K562 (cell line): ENCODE measurements around the gene SLC25A51. TPM values are rescaled to one million over a fixed set of nuclear protein-coding genes. Genes with fewer than 3 reads are reported as not detected.

Source experiments
- ATAC-seq: fragments of 200-7000 bp; cut with Tn5 transposase; 3 replicates; pipeline ENCODE4 v1.9.1; 2020; ENCODE audit warnings: moderate library complexity
- BruUV-seq: library from RNA; stranded (reverse); fragments of 400-500 nt; replicated peaks from 2 replicates; lab custom pipeline; 2021; lab: Mats Ljungman, UMichigan
- CTCF ChIA-PET: fragments of 300-600 bp; formaldehyde crosslinking; extraction: SDS; loops from one replicate; lab custom pipeline; 2021; ENCODE audit warnings: low intra/inter-chr PET ratio; lab: Yijun Ruan, JAX
- POLR2A ChIA-PET: fragments of 300-600, 350-650 bp; sonication (Branson Sonifier 250); formaldehyde crosslinking; extraction: SDS; loops from one replicate; lab custom pipeline; 2021; ENCODE audit warnings: antibody characterized with exemption, inconsistent platforms; lab: Yijun Ruan, JAX
- DNase-seq, 4 experiments: peaks; one replicate each; pipeline versions ENCODE4 v3.0.0 to v3.0.0-alpha.2; 2011 to 2018; ENCODE audit warnings: low spot score in 3 of 4, mixed read lengths in 3 of 4; ENCODE audit errors: extremely low read depth in 1 of 4
- FAIRE-seq: peaks from 2 replicates; lab custom pipeline; 2011; peaks lifted over from hg19 to GRCh38; lab: Jason Lieb, UNC
- H2AFZ ChIP-seq: 2 replicates; pipeline ENCODE4 v1.6.0; 2011; ENCODE audit warnings: low read depth, low read length, control low read depth, inconsistent platforms
- H3K27ac ChIP-seq: fragments of 200-600 bp; 3 replicates; pipeline ENCODE4 v1.8.0; 2011; ENCODE audit warnings: low read depth, mild to moderate bottlenecking, control low read depth, inconsistent platforms, low read length, moderate library complexity, mixed read lengths; ENCODE audit errors: extremely low read depth
- H3K27me3 ChIP-seq, 2 experiments: fragments of 300-600 bp in 1 of 2; 2 replicates in 1 of 2; 3 replicates in 1 of 2; pipeline versions ENCODE4 v1.6.0 to v1.8.0; 2011; ENCODE audit warnings: inconsistent platforms in 2 of 2, low read length in 2 of 2, mild to moderate bottlenecking in 1 of 2, mixed read lengths in 1 of 2, moderate library complexity in 1 of 2; ENCODE audit not compliant: control insufficient read depth in 2 of 2, insufficient read depth in 2 of 2
- H3K36me3 ChIP-seq: fragments of 300-600 bp; 3 replicates; pipeline ENCODE4 v1.8.0; 2011; ENCODE audit warnings: mild to moderate bottlenecking, low read length, inconsistent platforms; ENCODE audit not compliant: control insufficient read depth, insufficient read depth
- H3K4me1 ChIP-seq, 2 experiments: fragments of 200-600 bp in 1 of 2; replicated peaks in 1 of 2; 2 replicates in 1 of 2; 3 replicates in 1 of 2; pipeline versions ENCODE4 v1.5.1 to v1.8.0; 2011; ENCODE audit warnings: inconsistent platforms in 2 of 2, low read length in 2 of 2, mild to moderate bottlenecking in 1 of 2, mixed read lengths in 1 of 2, moderate library complexity in 1 of 2; ENCODE audit not compliant: control insufficient read depth in 2 of 2, insufficient read depth in 2 of 2
- H3K4me2 ChIP-seq: 2 replicates; pipeline ENCODE4 v1.6.1; 2011; ENCODE audit warnings: low read length, control low read depth, inconsistent platforms, mixed read lengths; ENCODE audit not compliant: insufficient read depth
- H3K4me3 ChIP-seq: fragments of 200-600 bp; sonication (generic), shearing (Covaris generic); 2 replicates; pipeline ENCODE4 v1.5.1; 2016; ENCODE audit warnings: control low read depth, inconsistent platforms
- H3K79me2 ChIP-seq: fragments of 200-600 bp; 3 replicates; pipeline ENCODE4 v1.8.0; 2011; ENCODE audit warnings: low read length, inconsistent platforms; ENCODE audit not compliant: control insufficient read depth, insufficient read depth
- H3K9ac ChIP-seq, 2 experiments: 2 replicates each; pipeline versions ENCODE4 v1.6.0 to v1.6.1; 2011; ENCODE audit warnings: low read depth in 2 of 2, low read length in 2 of 2, control low read depth in 1 of 2, inconsistent platforms in 1 of 2, mild to moderate bottlenecking in 1 of 2, mixed read lengths in 1 of 2; ENCODE audit not compliant: insufficient read depth in 1 of 2
- H3K9me1 ChIP-seq: one replicate; pipeline ENCODE4 v1.6.0; 2011; ENCODE audit warnings: inconsistent platforms, mild to moderate bottlenecking, low read length, moderate library complexity; ENCODE audit not compliant: control insufficient read depth, insufficient read depth
- H3K9me3 ChIP-seq: replicated peaks from 2 replicates; pipeline ENCODE4 v1.5.1; 2011; ENCODE audit warnings: low read depth, low read length, inconsistent platforms; ENCODE audit not compliant: control insufficient read depth, insufficient read depth
- H4K20me1 ChIP-seq: replicated peaks from 2 replicates; pipeline ENCODE4 v1.6.1; 2011; ENCODE audit warnings: low read length, inconsistent platforms, mixed read lengths; ENCODE audit not compliant: control insufficient read depth, insufficient read depth
- BMI1 ChIP-seq: fragments of 150-350 bp; IDR thresholded peaks from 2 replicates; pipeline ENCODE4 v1.6.1; 2014; ENCODE audit warnings: low read length
- COPS2 ChIP-seq: fragments of 450-650 bp; conservative IDR thresholded peaks from 2 replicates; pipeline ENCODE4 v1.6.1; 2016; ENCODE audit warnings: mild to moderate bottlenecking, moderate library complexity
- DDX20 ChIP-seq: fragments of 450-650 bp; IDR thresholded peaks from 2 replicates; pipeline ENCODE4 v1.6.1; 2016; ENCODE audit warnings: missing genetic modification characterization, low read depth, mild to moderate bottlenecking, missing compliant biosample characterization, moderate library complexity
- HDAC1 ChIP-seq, 2 experiments: fragments of 450-650 bp; IDR thresholded peaks; 2 replicates each; pipeline ENCODE4 v1.6.1; 2016 to 2017; ENCODE audit warnings: inconsistent platforms in 1 of 2, mild to moderate bottlenecking in 1 of 2, moderate library complexity in 1 of 2
- KLF13 ChIP-seq: fragments of 450-650 bp; IDR thresholded peaks from 2 replicates; pipeline ENCODE4 v1.6.1; 2016; ENCODE audit warnings: missing genetic modification characterization, low read depth, mild to moderate bottlenecking, missing compliant biosample characterization, moderate library complexity, borderline replicate concordance
- MBD2 ChIP-seq: sonication (generic); IDR thresholded peaks from 2 replicates; pipeline ENCODE4 v1.6.1; 2016; ENCODE audit warnings: low read depth, borderline replicate concordance
- NRF1 ChIP-seq, 2 experiments: fragments of 450-650 bp; IDR thresholded peaks in 1 of 2; conservative IDR thresholded peaks in 1 of 2; 2 replicates each; pipeline ENCODE4 v1.6.1; 2014; ENCODE audit warnings: mild to moderate bottlenecking in 2 of 2
- NUFIP1 ChIP-seq: fragments of 450-650 bp; IDR thresholded peaks from 2 replicates; pipeline ENCODE4 v1.6.1; 2018; ENCODE audit not compliant: partially characterized antibody
- PCBP2 ChIP-seq: fragments of 200-400 bp; formaldehyde crosslinking; IDR thresholded peaks from 2 replicates; pipeline ENCODE4 v1.6.1; 2018; ENCODE audit warnings: low read length, low read depth, mild to moderate bottlenecking, moderate library complexity; ENCODE audit not compliant: poor library complexity, severe bottlenecking
- ZFX ChIP-seq: sonication (generic); formaldehyde crosslinking; IDR thresholded peaks from 2 replicates; pipeline ENCODE4 v1.8.0; 2022; ENCODE audit warnings: mild to moderate bottlenecking, missing genetic modification reagents, moderate library complexity
- ZHX1 ChIP-seq: fragments of 150-350 bp; conservative IDR thresholded peaks from 2 replicates; pipeline ENCODE4 v1.6.1; 2014; ENCODE audit warnings: low read length
- ZNF232 ChIP-seq: sonication (generic); formaldehyde crosslinking; IDR thresholded peaks from 2 replicates; pipeline ENCODE4 v1.8.0; 2022; ENCODE audit warnings: mild to moderate bottlenecking, missing genetic modification reagents
- ZNF324 ChIP-seq: fragments of 250-450 bp; sonication (Bioruptor Pico); IDR thresholded peaks from 2 replicates; pipeline ENCODE4 v1.4.0; 2020; ENCODE audit warnings: mild to moderate bottlenecking
- ZNF639 ChIP-seq, 2 experiments: fragments of 200-800 bp in 1 of 2; sonication (Bioruptor generic) in 1 of 2; sonication (generic) in 1 of 2; formaldehyde crosslinking in 1 of 2; IDR thresholded peaks in 1 of 2; conservative IDR thresholded peaks in 1 of 2; 2 replicates each; pipeline versions ENCODE4 v1.5.0 to v1.6.1; 2016 to 2020; ENCODE audit warnings: missing compliant biosample characterization in 1 of 2, missing genetic modification characterization in 1 of 2, missing genetic modification reagents in 1 of 2
- WGBS: fragments of 100-300 bp; shearing (Covaris generic); methylation state at CpG from one replicate; pipeline ENCODE4 v1.1.6; 2016; ENCODE audit warnings: low coverage, mixed read lengths; ENCODE audit not compliant: insufficient coverage; ENCODE audit errors: missing lambda C conversion rate; 5-methylcytosine and 5-hydroxymethylcytosine counted together
- in situ Hi-C: fragments of 300-500 bp; cut with MboI; formaldehyde crosslinking; loops from 4 replicates; pipeline ENCODE4 v1.15.0; 2018; ENCODE audit warnings: inconsistent platforms, mixed read lengths
- intact Hi-C: fragments of 100-400 bp; cut with micrococcal nuclease; formaldehyde crosslinking; loops from 2 replicates; pipeline ENCODE4 v1.14.2; 2022
- polyA plus RNA-seq, 8 experiments: library from polyadenylated mRNA; depleted of rRNA in 4 of 8; stranded (reverse) in 5 of 8; unstranded in 3 of 8; fragments of >200 nt; fragmentation: Nextera tagmentation in 2 of 8; fragmentation: Illumina TruSeq in 1 of 8; extraction: Ambion mirVana in 2 of 8; extraction: Trizol in 1 of 8; gene quantifications; 2 replicates each; pipeline versions ENCODE4 v1.2.1 to v1.2.3, GENCODE V29; 2011 to 2014; ENCODE audit warnings: inconsistent platforms in 1 of 8, missing spikeins in 1 of 8
- total RNA-seq, 7 experiments: library from RNA; depleted of rRNA in 6 of 7; stranded (reverse); fragments of >200 nt in 6 of 7; fragmentation: Illumina TruSeq in 2 of 7; extraction: Trizol in 2 of 7; gene quantifications; 2 replicates each; pipeline versions ENCODE4 v1.2.1 to v1.2.3, GENCODE V29; 2011 to 2021; ENCODE audit warnings: low replicate concordance in 1 of 7
- TF ChIP-seq, protein P1 (sequence below): sonication (generic); formaldehyde crosslinking; IDR thresholded peaks from 2 replicates; pipeline ENCODE4 v1.8.0; 2023; ENCODE audit warnings: mild to moderate bottlenecking, missing genetic modification reagents

SLC25A51 gene
- total and polyA plus RNA-seq, 9 of the 15 experiments (the other 6 are each of a cell fraction or from before 2014, with no cell fraction given): 9.1 to 40.7 (median 24.5) TPM

DNA sequence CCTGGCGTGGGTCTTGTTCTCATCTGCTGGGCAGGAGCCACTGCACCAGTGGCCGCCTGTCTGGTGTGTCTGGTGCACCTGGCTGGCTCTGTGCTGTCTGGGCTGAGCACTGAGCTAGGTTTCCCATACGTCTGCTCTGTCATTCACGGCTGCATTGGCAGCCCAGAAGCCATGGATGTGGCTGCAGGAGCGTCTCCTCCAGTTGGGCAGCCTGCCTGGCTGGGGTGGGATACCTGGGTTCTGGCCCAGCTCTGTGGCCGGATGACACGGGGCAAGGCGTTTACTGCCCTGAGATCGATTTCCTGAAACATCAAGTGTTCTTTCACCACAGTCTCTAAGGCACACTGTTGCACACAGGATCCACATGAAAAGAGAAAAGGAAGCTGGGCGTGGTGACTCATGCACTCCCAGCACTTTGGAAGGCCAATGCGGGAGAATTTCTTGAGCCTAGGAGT is 25.5 kb upstream of the SLC25A51 start:
- POLR2A ChIA-PET: no interaction called here
- peaks cover 0 to 11% of the 10 kb centered on the region in 2 experiments; a peak in 3 of 5 replicates for H3K4me1 ChIP-seq
- H3K4me3 ChIP-seq: no peak overlapping the region
- H3K27me3 ChIP-seq: no peaks in the 10 kb centered on the region
- 82% methylated on average over 11 of the region's 11 CpGs for WGBS
- DNase-seq (no peak), FAIRE-seq (no peak), ATAC-seq (no peak)
- no peak overlapping the region for H2AFZ ChIP-seq
- TF ChIP-seq NUFIP1 (no peak), ZNF639 (CRISPR knock-in tag; conservative IDR thresholded peaks at IDR 0.05 in 1 of 2, IDR thresholded peaks at IDR 0.05 in 1 of 2) (no peak), ZFX (CRISPR knock-in tag) (no peak), NRF1 (conservative IDR thresholded peaks at IDR 0.05 in 1 of 2, IDR thresholded peaks at IDR 0.05 in 1 of 2) (no peak), ZNF232 (CRISPR knock-in tag) (no peak), PCBP2 (no peak), DDX20 (tag) (no peak), ZHX1 (no peak), ZNF324 (CRISPR knock-in tag) (no peak), MBD2 (no peak), HDAC1 (IDR thresholded peaks at IDR 0.05) (no peak), COPS2 (no peak), BMI1 (no peak), KLF13 (tag) (no peak)
- TF ChIP-seq, protein P1, sequence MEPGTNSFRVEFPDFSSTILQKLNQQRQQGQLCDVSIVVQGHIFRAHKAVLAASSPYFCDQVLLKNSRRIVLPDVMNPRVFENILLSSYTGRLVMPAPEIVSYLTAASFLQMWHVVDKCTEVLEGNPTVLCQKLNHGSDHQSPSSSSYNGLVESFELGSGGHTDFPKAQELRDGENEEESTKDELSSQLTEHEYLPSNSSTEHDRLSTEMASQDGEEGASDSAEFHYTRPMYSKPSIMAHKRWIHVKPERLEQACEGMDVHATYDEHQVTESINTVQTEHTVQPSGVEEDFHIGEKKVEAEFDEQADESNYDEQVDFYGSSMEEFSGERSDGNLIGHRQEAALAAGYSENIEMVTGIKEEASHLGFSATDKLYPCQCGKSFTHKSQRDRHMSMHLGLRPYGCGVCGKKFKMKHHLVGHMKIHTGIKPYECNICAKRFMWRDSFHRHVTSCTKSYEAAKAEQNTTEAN (CRISPR knock-in tag): no peak
- BruUV-seq: no TSS peak
- no peaks in the 10 kb centered on the region; the same call in 1 of the 2 replicates for H4K20me1 ChIP-seq
- H3K9me1 ChIP-seq: peaks cover 5% of the 10 kb centered on the region
- H3K9ac ChIP-seq: peak overlapping the region in 1 of 2 experiments; percentile 70; a peak in 1 of 4 replicates
- H3K79me2 ChIP-seq: no peaks in the 10 kb centered on the region
- no peak overlapping the region for H3K27ac ChIP-seq
- H3K36me3 ChIP-seq: peaks cover 5% of the 10 kb centered on the region; the same call in 1 of the 3 replicates
- intact Hi-C loops: loop anchor here (5.0 kb wide), 1 partner anchor 478 kb away; no protein-coding TSS in a partner anchor
- in situ Hi-C loops: no loop called here
- CTCF ChIA-PET: no interaction called here
- H3K4me2 ChIP-seq: no peak overlapping the region
- no peaks in the 10 kb centered on the region for H3K9me3 ChIP-seq
